Measurements from ENCODE around the gene ANO8. TPM values are rescaled to one million over a fixed set of nuclear protein-coding genes. Genes with fewer than 3 reads are reported as not detected.
A peak's percentile ranks its signal among the peaks of the same experiment; 100 is the strongest.

The ANO8 gene
- total and polyA plus RNA-seq, 2 of the 13 experiments (the other 11 are each of a cell fraction or from before 2014, with no cell fraction given), result 1.8 to 3.5 TPM

DNA sequence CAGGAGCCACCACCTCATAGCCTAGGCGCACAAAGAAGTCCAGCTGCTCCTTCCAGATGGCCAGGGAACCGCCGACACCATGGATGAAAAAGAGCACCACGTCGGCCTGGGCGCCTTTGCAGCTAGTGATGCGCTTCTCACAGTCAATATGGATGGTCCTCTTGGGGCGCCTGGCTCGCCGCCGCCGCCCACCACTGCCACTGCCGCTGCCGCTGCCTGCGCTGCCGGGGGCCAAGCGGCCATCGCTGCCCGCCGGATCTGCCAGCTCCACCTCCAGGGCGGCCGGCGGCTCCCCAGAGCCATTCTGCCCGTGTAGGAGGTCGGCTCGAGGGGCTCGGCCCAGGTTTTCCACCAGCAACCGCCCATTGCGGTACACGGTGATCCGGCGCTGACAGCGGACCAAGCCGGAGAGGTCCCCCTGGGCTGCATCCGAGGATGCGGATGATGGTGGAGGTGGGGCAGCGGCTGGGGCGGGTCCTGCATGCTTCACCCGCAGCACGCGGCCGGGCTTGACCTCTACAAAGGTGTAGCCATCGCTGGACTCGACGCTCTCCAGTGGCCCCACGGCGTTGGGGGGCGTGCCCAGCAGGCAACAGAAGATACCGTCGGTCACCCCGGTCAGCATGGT lies 33.5 kb downstream of the ANO8 start:
- Histone ChIP-seq H3K36me3 (replicated peaks in 1 of 2; ENCODE audit: control insufficient read depth in 1 of 2, insufficient read depth in 2 of 2, low read length in 2 of 2) (peaks cover 0 to 6% of the 10 kb centered on the region in 2 experiments; a peak in 1 of 5 replicates), H3K79me2 (ENCODE audit: insufficient read depth, low read length) (no peaks in the 10 kb centered on the region), H2AFZ (ENCODE audit: low read length) (no peak overlapping the region), H3K4me1 (ENCODE audit: insufficient read depth, low read length) (peaks cover 29% of the 10 kb centered on the region), H3K27me3 (ENCODE audit: control insufficient read depth in 1 of 2, insufficient read depth in 2 of 2, low read length in 2 of 2) (no peaks in the 10 kb centered on the region), H3K4me3 (replicated peaks in 1 of 3; ENCODE audit: insufficient read depth in 1 of 3, low read depth in 2 of 3, low read length in 3 of 3) (no peak overlapping the region), H3K9ac (ENCODE audit: insufficient read depth, low read depth, low read length) (no peak overlapping the region), H3K27ac (ENCODE audit: extremely low read length, insufficient read depth, low read length) (no peak overlapping the region), H3K4me2 (ENCODE audit: low read depth, low read length) (no peak overlapping the region), H3K9me3 (ENCODE audit: low read length) (peaks cover 5% of the 10 kb centered on the region), H4K20me1 (ENCODE audit: insufficient read depth, low read length) (no peaks in the 10 kb centered on the region)
- FAIRE-seq (no peak), DNase-seq (ENCODE audit: low spot score) (no peak), ATAC-seq (no peak)
- ChIA-PET POLR2A (no interaction called here), CTCF (ENCODE audit: low intra/inter-chr PET ratio, low total read pairs) (no interaction called here)
- TF ChIP-seq GLI4 (CRISPR knock-in tag; IDR thresholded peaks at IDR 0.05; ENCODE audit: borderline replicate concordance) (no peak), AGO2 (optimal IDR thresholded peaks at IDR 0.05; ENCODE audit: low read depth, low read length) (peak; percentile 29)
- BruUV-seq (replicated peaks), result no TSS peak
- WGBS (ENCODE audit: low lambda C conversion rate), result 93% methylated on average over 19 of the region's 51 CpGs
- intact Hi-C loops (cut with micrococcal nuclease; ENCODE audit: unreplicated experiment), result no loop called here
- in situ Hi-C loops (cut with HindIII; ENCODE audit: extremely low pct_ligation_motif_present, low pct_unique_long_range_greater_than_20kb), result no loop called here

GRCh38 chr19:17296976-17297375 lies 37.7 kb downstream of the ANO8 start:
- in situ Hi-C loops (cut with HindIII; ENCODE audit: extremely low pct_ligation_motif_present, low pct_unique_long_range_greater_than_20kb), result no loop called here
- BruUV-seq (replicated peaks), result no TSS peak
- peaks cover 5% of the 10 kb centered on the region for H3K9me3 ChIP-seq (ENCODE audit: low read length)
- no peak overlapping the region for H3K4me3 ChIP-seq (replicated peaks in 1 of 3; ENCODE audit: insufficient read depth in 1 of 3, low read depth in 2 of 3, low read length in 3 of 3)
- H3K79me2 ChIP-seq (ENCODE audit: insufficient read depth, low read length), result no peaks in the 10 kb centered on the region
- FAIRE-seq (no peak), DNase-seq (ENCODE audit: low spot score) (no peak), ATAC-seq (no peak)
- H3K27ac ChIP-seq (ENCODE audit: extremely low read length, insufficient read depth, low read length), result no peak overlapping the region
- CTCF ChIA-PET (ENCODE audit: low intra/inter-chr PET ratio, low total read pairs), result no interaction called here
- H3K4me1 ChIP-seq (ENCODE audit: insufficient read depth, low read length), result peaks cover 2% of the 10 kb centered on the region
- no peak overlapping the region for H3K9ac ChIP-seq (ENCODE audit: insufficient read depth, low read depth, low read length)
- no peak overlapping the region for H2AFZ ChIP-seq (ENCODE audit: low read length)
- peaks cover 0 to 6% of the 10 kb centered on the region in 2 experiments; a peak in 1 of 5 replicates for H3K36me3 ChIP-seq (replicated peaks in 1 of 2; ENCODE audit: control insufficient read depth in 1 of 2, insufficient read depth in 2 of 2, low read length in 2 of 2)
- POLR2A ChIA-PET, result no interaction called here
- H3K27me3 ChIP-seq (ENCODE audit: control insufficient read depth in 1 of 2, insufficient read depth in 2 of 2, low read length in 2 of 2), result no peaks in the 10 kb centered on the region
- intact Hi-C loops (cut with micrococcal nuclease; ENCODE audit: unreplicated experiment), result no loop called here
- H3K4me2 ChIP-seq (ENCODE audit: low read depth, low read length), result no peak overlapping the region
- H4K20me1 ChIP-seq (ENCODE audit: insufficient read depth, low read length), result no peaks in the 10 kb centered on the region
- 95% methylated on average over 6 of the region's 6 CpGs for WGBS (ENCODE audit: low lambda C conversion rate)
- TF ChIP-seq, protein P1, sequence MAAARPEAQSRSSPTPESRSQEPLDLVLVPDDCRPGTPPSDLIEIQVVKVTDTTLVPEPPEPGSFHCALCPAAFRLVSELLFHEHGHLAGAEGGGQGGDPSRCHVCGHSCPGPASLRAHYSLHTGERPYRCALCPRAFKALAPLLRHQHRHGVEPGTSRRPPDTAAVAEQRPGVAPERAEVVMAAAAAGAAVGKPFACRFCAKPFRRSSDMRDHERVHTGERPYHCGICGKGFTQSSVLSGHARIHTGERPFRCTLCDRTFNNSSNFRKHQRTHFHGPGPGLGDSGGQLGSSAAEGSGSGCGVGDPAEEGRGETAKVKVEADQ (CRISPR knock-in tag; IDR thresholded peaks at IDR 0.05; ENCODE audit: borderline replicate concordance), result no peak
- TF ChIP-seq PHF8 (CRISPR knock-in tag; IDR thresholded peaks at IDR 0.05) (no peak), NKX3-1 (CRISPR knock-in tag; IDR thresholded peaks at IDR 0.05) (no peak), CEBPZ (IDR thresholded peaks at IDR 0.05; ENCODE audit: low read length) (no peak), ELF1 (CRISPR knock-in tag; IDR thresholded peaks at IDR 0.05) (no peak), REPIN1 (CRISPR knock-in tag; IDR thresholded peaks at IDR 0.05; ENCODE audit: borderline replicate concordance, low read depth) (no peak), ZNF75D (CRISPR knock-in tag; IDR thresholded peaks at IDR 0.05; ENCODE audit: borderline replicate concordance) (no peak)
